A172 (cell line): ENCODE measurements around the gene GABRP. TPM values are rescaled to one million over a fixed set of nuclear protein-coding genes. Genes with fewer than 3 reads are reported as not detected.
"Not testable (repeated sequence)": the region's sequence is repeated elsewhere in the genome, so short reads cannot be mapped to it uniquely, and the experiment has no call there.

Experiments used
- DNase-seq: peaks from one replicate; pipeline ENCODE4 v3.0.0-alpha.2; 2015; ENCODE audit warnings: low spot score
- total RNA-seq: library from RNA; depleted of rRNA; stranded (reverse); fragments of >200 nt; shearing (Covaris generic); gene quantifications from 2 replicates; pipeline ENCODE4 v1.2.3, GENCODE V29; 2014

The GABRP gene
- total RNA-seq, 1 experiment from 2014 or later, result not detected

DNA sequence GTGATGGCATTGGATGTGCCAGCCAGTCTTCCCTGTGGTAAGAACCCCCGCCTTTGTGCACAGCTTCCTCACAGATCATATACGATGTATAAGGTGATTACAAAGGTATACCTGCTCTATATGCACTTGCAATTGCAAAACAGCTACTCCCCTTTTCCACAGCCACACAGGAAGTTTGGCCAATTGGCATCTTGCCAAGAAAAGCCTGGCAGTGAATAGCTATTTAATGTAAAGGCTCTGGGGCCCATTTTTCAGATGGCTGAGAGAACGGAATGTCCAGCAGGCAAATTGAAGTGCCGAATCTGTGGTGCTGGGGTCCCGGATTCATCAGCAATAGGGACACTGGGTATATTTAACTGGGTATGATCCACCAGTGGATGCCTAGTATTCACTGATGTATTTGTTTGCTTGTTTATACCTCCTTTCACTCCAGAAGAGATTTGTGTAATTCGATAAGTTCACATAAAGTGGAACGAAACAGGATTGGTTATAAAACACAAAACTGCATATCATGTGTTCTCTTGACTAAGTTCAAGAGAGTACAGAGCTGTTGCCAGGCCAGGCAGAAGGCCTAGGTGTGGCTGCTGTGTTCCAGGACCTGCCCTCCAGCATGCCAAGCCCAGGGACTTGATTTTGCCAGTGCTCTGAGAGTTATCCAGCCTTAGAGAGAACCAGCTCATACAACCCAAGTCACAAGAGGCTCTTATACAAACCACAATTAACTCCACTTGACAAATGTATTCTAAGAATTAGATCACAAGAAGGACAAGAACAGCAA lies 27.7 kb upstream of the GABRP start:
- no peak for DNase-seq

DNA sequence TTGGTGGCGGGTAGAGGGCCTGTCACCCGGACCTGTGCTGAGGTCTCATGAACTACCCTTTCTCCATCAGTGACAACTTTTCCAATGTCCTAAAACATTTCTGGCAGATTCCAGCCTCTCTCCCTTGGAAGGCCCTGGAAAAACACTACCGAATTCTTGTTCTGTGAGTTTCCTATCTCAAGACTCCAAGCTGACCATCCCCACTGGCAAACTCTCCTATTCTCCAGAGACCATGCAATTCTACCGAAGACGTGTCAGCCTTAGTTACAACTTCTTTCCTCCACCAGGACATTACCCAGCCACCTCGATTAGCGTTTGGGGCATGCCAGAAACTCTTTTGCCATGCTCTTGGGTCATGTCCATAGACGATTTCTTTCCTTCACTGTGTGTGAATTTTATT lies 26.8 kb upstream of the GABRP start:
- no peak for DNase-seq

DNA sequence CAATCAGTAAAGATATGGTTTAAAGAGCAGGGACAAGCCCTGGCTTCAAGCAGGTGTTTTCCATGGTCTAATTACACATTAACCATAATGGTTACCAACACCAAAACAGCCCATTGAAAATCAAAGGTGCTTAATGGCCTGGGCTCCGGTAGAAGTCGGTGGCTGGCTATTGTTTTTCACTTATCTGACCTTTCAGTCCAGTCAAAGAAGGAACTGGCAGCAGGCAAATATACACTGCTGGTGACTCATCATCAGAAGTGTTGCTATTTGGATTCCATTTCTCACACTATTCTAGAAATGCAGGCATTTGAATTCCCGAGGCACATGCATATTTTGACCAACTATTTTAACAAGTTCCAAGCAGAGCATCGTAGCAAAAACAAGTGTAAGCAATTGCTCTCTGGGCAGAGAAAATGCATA lies 26.3 kb upstream of the GABRP start:
- DNase-seq, result peak; percentile 11

DNA sequence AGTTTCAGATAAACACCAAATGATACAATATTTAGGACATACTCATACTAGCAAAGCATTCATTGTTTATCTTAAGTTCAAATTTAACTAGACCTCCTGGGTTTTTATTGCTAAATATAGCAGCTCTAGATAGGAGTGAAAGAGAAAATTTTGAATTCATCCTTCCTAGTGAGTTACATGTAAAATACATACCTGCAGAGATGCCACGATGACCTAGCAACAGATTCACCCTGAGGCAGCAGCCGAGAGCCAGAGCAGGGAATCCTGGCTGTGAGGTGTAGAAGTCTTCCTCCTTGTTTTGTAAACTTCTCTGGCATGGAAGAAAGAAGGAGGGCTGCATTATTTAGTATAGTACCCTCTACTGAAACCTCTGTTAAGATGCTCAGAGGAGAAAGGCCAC lies 25.9 kb upstream of the GABRP start:
- no peak for DNase-seq

DNA sequence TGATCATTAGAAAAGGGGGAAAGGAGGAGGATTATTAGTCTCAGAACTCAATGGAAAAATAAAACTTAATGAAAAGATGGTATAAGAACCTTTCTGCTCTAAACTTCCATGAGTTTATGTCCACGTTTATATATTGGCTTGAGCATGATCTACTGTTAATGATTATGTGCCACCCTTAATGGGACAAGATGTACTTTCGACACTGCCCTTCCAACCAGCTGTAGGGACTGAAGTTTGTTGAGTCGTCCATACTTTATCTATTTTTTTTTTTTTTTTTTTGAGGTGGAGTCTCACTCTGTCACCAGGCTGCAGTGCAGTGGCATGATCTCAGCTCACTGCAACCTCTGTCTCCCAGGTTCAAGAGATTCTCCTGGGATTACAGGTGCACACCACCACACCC lies 25.0 kb upstream of the GABRP start:
- no peak for DNase-seq

DNA sequence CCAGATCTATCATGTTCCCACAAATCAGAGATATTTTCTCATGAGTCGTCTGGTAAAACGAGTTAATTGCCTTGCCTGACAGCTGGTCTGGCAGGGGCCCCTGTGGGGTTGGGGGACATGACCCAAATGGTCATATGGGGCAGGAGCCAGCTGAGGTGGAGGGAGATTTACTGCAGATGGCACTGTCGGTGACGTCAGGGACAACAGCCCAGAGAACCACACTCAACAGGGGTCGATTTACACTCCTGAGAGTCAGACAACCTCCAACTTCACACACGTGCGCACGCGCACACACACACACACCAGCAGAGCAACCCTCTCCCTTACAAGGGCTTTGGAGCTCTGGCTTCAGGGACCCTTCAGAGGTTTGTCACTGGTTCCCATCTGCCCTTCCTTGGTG lies 23.4 kb upstream of the GABRP start:
- no peak for DNase-seq

DNA sequence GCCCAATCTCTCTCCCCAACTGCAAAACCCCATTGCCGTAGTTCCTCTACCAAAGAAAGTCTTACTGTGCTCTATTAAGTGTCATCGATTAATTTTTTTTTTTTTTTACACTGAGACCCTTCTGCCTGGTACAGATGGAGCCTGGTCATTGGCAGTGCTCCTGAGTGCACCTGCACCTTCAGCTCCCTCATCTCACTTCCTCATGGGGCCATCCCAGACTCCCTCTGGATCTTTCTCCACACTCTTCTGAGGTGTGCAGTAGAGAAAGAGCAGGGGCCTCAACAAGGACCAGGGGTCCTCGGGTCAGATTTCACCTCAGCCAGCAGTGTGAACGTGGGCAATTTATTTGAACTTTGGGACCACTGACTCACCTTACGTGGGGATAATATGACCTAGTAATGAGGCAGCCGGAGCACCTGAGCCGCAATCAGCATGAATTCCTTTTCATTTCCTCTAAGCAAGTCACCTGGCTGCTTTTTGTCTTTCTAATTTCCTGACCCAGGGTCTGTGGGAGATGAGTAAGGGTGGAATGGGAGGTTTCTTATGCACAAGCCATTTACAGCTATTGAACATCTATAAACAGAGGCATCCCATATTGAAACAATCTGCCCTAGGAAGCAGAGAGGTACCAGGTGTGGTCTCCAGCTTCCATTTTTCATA lies 22.3 kb upstream of the GABRP start:
- DNase-seq, result no peak

DNA sequence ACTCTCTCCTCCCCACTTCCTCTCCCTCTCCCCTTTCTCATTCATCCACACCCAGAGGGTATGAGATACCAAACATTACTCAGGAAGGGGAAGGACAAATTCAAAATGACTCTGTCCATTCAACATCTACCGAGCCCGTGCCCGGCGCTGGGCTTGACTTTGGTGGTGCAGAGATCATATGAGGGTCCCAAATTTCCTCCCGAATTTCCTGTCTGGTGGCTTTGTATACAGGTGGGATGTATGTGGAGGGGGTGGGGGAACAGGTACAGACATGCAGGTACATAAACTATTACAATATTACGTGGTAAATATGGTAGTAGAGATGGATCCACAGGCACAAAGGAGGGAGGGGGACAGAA lies 21.8 kb upstream of the GABRP start:
- DNase-seq, result no peak

DNA sequence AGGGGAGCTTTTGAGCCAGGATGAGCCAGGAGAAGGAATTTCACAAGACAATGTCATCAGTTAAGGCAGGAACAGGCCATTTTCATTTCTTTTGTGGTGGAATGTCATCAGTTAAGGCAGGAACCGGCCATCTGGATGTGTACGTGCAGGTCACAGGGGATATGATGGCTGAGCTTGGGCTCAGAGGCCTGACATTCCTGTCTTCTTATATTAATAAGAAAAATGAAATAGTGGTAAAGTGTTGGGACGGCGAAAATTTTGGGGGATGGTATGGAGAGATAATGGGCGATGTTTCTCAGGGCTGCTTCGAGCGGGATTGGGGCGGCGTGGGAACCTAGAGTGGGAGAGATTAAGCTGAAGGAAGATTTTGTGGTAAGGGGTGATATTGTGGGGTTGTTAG lies 21.2 kb upstream of the GABRP start:
- not testable (repeated sequence) for DNase-seq

DNA sequence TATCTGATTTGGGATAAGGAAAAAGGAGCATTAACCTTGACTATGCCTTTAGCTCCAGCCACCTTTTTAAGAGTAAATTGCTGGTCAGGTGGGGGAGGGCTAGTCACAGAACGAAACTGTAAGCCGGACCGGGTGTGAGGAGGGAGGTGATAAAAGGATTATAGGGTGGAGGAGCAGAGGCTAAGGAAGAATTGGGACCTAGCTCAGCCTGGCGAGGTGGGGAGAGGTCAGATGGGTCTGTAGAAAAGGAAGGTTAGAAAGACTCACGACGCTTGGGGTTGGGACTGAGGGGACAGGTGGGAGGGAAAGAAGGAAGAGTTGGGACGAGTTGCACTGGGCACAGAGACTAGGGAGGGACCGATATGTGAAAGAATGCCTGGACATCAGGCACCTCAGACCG lies 17.7 kb upstream of the GABRP start:
- DNase-seq, result not testable (repeated sequence)

DNA sequence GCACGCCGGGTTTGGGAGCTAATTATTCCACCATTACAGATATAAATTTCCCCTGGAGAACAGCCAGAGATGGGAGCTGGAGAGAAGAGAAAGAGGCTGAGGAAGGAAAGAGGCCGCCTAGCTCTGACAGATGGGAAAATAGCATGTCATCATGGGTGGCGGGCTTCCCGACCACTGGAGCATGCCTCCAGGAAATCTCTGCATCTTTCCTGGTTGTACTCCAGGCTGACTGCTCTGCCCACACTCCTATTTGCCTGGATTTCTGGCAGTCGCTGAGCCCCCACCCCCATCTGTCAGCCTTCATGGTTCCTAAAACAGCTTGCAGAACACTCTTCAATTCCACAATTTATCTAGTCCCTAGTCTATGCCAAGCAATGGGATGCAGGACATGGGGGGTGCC lies 14.3 kb upstream of the GABRP start:
- DNase-seq, result no peak

DNA sequence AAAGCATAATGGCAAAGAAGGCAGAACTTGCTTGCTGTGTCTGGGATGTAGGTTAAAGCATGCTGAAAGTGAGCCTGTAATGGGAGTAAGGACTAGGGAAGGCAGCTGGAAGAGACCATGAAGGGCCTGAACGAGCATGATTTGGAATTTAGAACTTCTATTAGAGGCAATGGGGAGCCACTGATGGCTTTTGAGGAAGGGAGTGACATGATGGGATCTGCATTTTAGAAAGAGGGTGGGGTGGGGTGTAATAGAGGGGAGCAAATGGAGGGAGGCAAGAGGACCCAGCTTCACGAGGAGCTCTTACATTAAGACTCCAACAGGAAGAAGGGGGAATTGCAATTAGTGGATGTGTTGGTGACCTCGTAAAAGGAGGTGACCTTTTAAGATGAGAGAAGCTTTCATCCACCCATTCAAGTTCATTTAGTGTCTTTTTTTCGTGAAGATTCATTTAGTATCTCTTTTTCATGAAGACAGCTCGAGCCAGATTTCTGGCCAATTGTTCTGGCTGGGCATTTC lies 13.6 kb upstream of the GABRP start:
- no peak for DNase-seq

DNA sequence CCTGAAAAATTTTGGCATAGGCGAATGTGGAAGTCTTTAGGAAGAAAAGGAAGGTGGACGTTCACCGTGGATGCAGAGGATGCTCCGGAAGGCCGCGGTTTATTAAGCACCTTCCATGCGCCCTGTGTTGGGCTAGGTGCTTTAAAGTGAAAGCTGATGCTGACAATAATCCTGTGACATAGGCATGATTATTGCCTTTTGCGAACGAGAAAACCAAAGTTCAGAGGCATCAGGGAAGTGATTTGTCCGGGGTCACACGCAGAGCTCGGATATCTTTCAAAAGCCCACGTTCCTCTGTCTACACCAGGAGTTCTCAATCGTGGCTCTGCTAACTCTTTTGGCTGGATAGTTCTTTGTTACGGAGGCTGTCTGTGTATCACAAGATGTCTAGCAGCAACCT lies 12.0 kb upstream of the GABRP start:
- no peak for DNase-seq

DNA sequence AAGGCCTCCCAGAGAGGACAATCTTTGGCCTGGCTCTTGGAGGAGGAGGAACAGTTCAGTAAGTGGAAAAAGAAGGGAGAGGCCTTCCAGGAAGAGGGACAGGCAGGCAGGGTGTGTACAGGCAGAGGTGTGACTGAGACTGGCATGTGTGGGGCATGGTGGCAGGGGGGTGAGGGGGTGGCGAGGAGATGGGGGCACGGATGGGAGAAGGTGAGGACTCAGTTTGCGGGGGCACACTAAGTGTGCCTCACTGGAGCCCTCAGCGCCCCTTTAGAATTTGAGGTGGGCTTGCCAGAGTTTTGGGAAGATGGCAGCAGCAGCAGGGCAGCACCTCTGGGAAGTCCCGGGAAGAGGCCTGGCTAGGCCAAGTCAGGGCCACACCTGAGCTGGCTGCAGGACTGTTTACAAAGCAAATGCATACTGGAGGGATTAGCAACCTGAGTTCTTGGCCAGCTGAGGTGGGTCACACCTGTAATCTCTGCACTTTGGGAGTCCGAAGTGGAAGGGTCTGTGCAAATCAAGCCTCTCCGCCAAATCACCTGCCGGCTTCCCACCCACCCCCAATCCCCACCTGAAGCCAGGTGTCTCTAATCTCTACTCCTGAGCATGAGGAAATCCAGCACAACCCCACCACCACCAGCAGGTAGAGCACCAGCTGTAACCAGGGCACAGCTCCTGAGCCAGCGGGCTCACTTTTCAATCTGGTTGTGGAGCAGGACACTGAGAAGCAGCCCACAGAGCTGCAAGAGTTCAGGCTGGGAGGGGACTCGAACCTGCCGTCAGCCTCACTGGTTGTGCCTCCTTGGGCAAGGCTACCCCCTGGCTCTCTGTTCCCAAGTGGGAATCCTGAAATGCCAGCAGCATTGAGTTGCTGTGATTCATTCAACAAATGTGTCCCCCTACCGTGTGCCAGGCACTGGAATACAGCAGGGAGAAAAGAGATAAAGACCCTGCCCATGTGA lies 10.2 kb upstream of the GABRP start:
- no peak for DNase-seq

DNA sequence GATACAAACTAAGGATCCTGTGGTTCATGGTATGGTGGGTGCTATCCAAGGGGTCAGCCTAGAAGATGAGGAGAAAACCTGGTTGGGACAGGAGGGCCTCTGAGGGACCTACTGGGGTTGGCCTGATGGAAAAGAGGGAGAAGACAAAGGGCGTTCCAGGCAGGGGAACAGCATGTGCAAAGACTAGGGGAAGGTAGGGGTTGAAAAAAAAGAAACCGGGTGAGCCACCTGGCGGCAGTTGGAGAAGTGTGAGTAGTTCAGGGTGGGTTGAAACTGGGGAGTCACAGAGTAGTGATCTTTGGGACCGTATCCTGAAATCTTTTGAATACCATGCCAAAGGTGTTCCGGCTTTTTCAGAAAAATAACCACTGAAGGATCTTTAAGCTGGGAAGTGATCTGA lies 8.7 kb upstream of the GABRP start:
- DNase-seq, result no peak

DNA sequence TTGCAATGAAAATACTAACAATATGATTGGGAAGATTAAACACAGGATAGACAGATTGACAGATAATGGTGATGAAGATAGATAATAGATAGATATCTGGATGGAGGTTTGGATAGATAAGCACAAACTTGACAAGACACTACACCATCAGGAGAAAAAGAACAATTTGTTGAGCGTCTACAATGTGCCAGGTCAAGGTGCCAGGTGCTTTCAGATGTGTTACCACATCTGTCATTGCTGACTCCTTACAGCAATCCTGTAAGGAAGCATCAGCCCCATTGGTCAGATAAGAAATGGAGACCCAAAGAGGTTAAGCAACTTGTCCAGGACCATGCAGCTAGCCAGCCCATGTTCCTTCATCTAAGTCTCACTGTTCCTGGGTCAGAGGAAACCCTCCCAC lies 1.6 kb upstream of the GABRP start:
- DNase-seq, result no peak

DNA sequence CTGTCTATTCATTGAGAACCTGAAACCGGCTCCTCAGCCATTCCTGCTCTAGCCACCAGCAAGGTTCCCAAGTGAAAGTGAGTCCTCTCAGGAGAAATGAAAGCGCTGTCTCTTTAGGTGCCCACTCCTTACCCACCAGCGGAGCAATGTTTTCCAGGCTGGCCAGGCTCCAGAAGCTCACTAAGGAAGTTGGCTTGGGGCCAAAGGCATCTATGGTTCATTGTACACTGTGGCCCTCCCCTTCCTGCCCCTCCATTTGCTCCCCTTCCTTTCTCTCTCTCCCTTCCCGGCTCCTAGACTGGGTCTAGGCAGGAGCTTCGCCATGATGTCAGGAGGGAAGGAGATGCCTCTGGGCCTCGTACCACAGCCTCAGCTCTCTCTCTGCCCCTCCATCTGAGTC lies 1.1 kb upstream of the GABRP start:
- DNase-seq, result no peak

DNA sequence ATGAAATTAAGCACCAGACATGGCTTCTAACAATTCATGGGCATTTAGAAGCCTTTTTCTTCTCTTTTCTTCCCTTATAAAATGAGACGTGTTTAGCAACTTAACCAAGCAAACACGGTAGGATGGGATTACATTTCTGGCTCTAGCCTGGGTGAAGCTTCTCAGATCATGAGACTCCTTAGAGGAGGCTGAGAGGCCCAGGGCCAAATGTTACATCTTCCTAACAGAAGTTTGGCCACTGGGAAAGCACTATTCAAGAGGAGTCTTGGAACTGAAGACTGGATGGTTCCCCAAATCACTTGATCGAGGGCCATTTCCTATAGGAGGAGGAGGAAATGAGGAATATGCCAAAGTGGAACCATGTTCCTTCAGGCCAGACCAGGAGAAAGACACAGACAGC lies 1.9 kb downstream of the GABRP start:
- no peak for DNase-seq

DNA sequence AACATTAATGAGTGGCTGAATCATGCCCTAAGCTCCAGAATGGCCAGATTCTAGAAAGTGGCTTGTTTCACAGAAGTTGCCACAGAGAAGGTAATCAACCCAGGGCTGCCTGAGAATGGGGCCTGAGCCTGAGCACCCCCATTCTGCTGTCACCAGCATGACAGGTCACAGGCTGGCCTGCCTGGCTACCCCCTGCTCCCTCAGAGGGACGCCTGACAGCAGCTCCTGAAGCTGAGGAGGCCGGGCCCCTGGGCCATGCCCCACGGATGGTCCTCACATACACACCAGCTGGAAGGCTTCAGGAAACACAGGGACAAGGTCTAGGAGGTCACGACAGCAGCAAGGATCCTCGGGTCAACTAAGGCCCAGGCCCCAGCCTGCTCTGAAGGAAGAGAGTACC lies 3.7 kb downstream of the GABRP start:
- DNase-seq, result no peak

DNA sequence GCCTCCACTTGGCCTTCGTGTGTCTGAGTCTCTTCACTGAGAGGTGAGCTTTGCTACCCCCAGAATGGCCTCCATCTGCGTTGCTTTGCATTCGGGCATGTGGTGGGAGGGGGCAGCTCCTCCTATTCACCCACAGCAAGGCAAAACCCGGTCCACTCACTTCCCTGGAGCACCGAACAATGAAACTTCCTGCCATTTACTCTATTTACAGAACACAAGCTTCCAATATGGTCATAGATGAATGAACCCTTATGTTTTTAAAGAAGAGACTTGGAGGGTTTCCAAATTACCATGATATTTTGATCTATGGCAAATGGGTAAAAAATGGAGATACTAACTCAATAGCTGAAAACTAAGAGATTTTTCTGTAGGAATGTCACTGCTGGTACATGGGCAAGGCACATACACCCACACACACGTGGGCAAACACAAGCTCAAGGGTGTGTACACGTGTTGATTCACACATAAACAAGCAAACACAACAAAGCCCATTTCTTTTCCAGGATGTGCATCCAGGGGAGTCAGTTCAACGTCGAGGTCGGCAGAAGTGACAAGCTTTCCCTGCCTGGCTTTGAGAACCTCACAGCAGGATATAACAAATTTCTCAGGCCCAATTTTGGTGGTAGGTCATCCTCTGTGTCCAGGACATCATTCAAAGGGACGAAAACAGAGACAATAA lies 5.2 kb downstream of the GABRP start:
- DNase-seq, result no peak

DNA sequence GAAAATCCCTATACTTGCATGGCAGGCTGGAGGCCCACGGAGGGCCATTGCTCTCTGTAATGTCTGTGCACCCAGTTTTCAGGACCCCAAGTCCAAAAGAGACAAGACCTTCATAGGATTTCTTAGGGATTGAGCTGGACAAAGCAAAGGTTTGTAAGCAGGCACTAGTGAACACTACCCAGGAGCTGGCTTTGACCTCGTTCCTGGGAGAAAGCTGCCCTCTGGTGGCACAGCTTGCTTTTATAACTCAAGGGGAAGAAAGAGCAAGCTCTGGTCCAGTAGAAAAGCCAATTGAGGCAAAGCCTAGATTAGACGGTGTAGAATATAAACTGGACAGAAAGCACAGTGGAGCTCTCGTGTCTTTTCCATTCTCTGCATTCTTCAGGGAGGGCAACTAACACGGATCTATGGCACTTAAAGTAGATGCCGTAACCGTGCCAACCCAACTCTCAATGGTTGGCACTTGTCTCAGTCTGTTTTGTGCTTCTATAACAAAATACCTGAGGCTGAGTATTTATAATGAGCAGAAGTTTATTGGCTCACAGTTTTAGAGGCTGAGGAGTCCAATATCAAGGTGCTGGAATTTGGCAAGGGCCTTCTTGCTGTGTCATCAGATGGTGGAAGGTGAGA lies 7.9 kb downstream of the GABRP start:
- no peak for DNase-seq
